Stimulated activated memory B cell treated with anti-CD40 and anti-IgM and Interleukin-4, amounts not matched to agents 10 μg/mL and 1 μg/mL and 100 μg/mL, for 72 hours (primary cell): Measurements from ENCODE around the gene NDUFB6.

Experiments used
- ATAC-seq: fragments of 150-1000 bp; cut with Tn5 transposase; 2 replicates; pipeline ENCODE4 v1.10.0; 2021
- H3K27ac Mint-ChIP-seq: one replicate; pipeline ENCODE4 v1.8.0; 2022; ENCODE audit warnings: mild to moderate bottlenecking, mixed read lengths
- H3K27me3 Mint-ChIP-seq: one replicate; pipeline ENCODE4 v1.8.0; 2022; ENCODE audit warnings: mixed read lengths
- H3K36me3 Mint-ChIP-seq: one replicate; pipeline ENCODE4 v1.8.0; 2022; ENCODE audit warnings: mixed read lengths
- H3K4me1 Mint-ChIP-seq: one replicate; pipeline ENCODE4 v1.8.0; 2022; ENCODE audit warnings: mixed read lengths
- H3K4me3 Mint-ChIP-seq: one replicate; pipeline ENCODE4 v1.8.0; 2022; ENCODE audit warnings: mild to moderate bottlenecking, moderate library complexity, mixed read lengths
- H3K9me3 Mint-ChIP-seq: one replicate; pipeline ENCODE4 v1.8.0; 2022; ENCODE audit warnings: mixed read lengths

NDUFB6 gene

GRCh38 chr9:32579706-32580331, 6.9 kb upstream of the NDUFB6 start:
- Mint-ChIP-seq H3K36me3 (no peaks in the 10 kb centered on the region), H3K4me3 (no peak overlapping the region), H3K9me3 (no peaks in the 10 kb centered on the region), H3K27ac (no peak overlapping the region), H3K27me3 (peaks cover 31% of the 10 kb centered on the region), H3K4me1 (peaks cover 7% of the 10 kb centered on the region)
- ATAC-seq: no peak

GRCh38 chr9:32578976-32579375, 6.0 kb upstream of the NDUFB6 start:
- Mint-ChIP-seq H3K9me3 (no peaks in the 10 kb centered on the region), H3K27me3 (peaks cover 31% of the 10 kb centered on the region), H3K4me3 (no peak overlapping the region), H3K27ac (no peak overlapping the region), H3K4me1 (peaks cover 7% of the 10 kb centered on the region), H3K36me3 (no peaks in the 10 kb centered on the region)
- no peak for ATAC-seq

- H3K27me3 Mint-ChIP-seq: peaks cover 31% of the 10 kb centered on the region
- peaks cover 14% of the 10 kb centered on the region for H3K4me1 Mint-ChIP-seq
- H3K9me3 Mint-ChIP-seq: no peaks in the 10 kb centered on the region
- H3K27ac Mint-ChIP-seq: no peak overlapping the region
- H3K4me3 Mint-ChIP-seq: no peak overlapping the region
- no peak for ATAC-seq
- H3K36me3 Mint-ChIP-seq: no peaks in the 10 kb centered on the region
Observed at GRCh38 chr9:32577316-32577715, 4.4 kb upstream of the NDUFB6 start.

GRCh38 chr9:32574858-32575257, 1.9 kb upstream of the NDUFB6 start:
- Mint-ChIP-seq H3K4me1 (peaks cover 21% of the 10 kb centered on the region), H3K27me3 (peaks cover 18% of the 10 kb centered on the region), H3K4me3 (no peak overlapping the region), H3K36me3 (peaks cover 8% of the 10 kb centered on the region), H3K27ac (no peak overlapping the region), H3K9me3 (no peaks in the 10 kb centered on the region)
- no peak for ATAC-seq

GRCh38 chr9:32573821-32574220, 862 bp upstream of the NDUFB6 start:
- Mint-ChIP-seq H3K4me3 (peak overlapping the region; percentile 99), H3K27ac (peak overlapping the region; percentile 94)
- ATAC-seq: no peak

GRCh38 chr9:32571969-32572899, 725 bp downstream of the NDUFB6 start:
- Mint-ChIP-seq H3K4me3 (peak overlapping the region; percentile 99), H3K9me3 (no peaks in the 10 kb centered on the region), H3K36me3 (peaks cover 21% of the 10 kb centered on the region), H3K27ac (peak overlapping the region; percentile 94), H3K27me3 (no peaks in the 10 kb centered on the region), H3K4me1 (peaks cover 23% of the 10 kb centered on the region)
- peak; percentile 93 for ATAC-seq

More at GRCh38 chr9:32573821-32574220, 862 bp upstream of the NDUFB6 start:
- H3K4me1 Mint-ChIP-seq: peaks cover 23% of the 10 kb centered on the region
- H3K36me3 Mint-ChIP-seq: peaks cover 10% of the 10 kb centered on the region
- peaks cover 11% of the 10 kb centered on the region for H3K27me3 Mint-ChIP-seq
- no peaks in the 10 kb centered on the region for H3K9me3 Mint-ChIP-seq

GRCh38 chr9:32570262-32570661, 2.7 kb downstream of the NDUFB6 start:
- no peak overlapping the region for H3K4me3 Mint-ChIP-seq

GRCh38 chr9:32566770-32567169, 6.2 kb downstream of the NDUFB6 start:
- H3K36me3 Mint-ChIP-seq: peaks cover 45% of the 10 kb centered on the region
- H3K27ac Mint-ChIP-seq: no peak overlapping the region
- no peaks in the 10 kb centered on the region for H3K27me3 Mint-ChIP-seq

More at GRCh38 chr9:32570262-32570661, 2.7 kb downstream of the NDUFB6 start:
- peaks cover 27% of the 10 kb centered on the region for H3K4me1 Mint-ChIP-seq
- no peak overlapping the region for H3K27ac Mint-ChIP-seq
- peaks cover 33% of the 10 kb centered on the region for H3K36me3 Mint-ChIP-seq
- no peak for ATAC-seq
- no peaks in the 10 kb centered on the region for H3K27me3 Mint-ChIP-seq
- H3K9me3 Mint-ChIP-seq: no peaks in the 10 kb centered on the region

GRCh38 chr9:32565967-32566366, 7.0 kb downstream of the NDUFB6 start:
- peak overlapping the region; percentile 28 for H3K27ac Mint-ChIP-seq
- no peak for ATAC-seq
- no peak overlapping the region for H3K4me3 Mint-ChIP-seq
- H3K36me3 Mint-ChIP-seq: peaks cover 49% of the 10 kb centered on the region
- no peaks in the 10 kb centered on the region for H3K27me3 Mint-ChIP-seq
- no peaks in the 10 kb centered on the region for H3K9me3 Mint-ChIP-seq
- peaks cover 31% of the 10 kb centered on the region for H3K4me1 Mint-ChIP-seq

More at GRCh38 chr9:32566770-32567169, 6.2 kb downstream of the NDUFB6 start:
- ATAC-seq: no peak
- H3K4me3 Mint-ChIP-seq: no peak overlapping the region
- peaks cover 25% of the 10 kb centered on the region for H3K4me1 Mint-ChIP-seq
- no peaks in the 10 kb centered on the region for H3K9me3 Mint-ChIP-seq

- no peak for ATAC-seq
- peaks cover 13% of the 10 kb centered on the region for H3K36me3 Mint-ChIP-seq
- H3K9me3 Mint-ChIP-seq: no peaks in the 10 kb centered on the region
- no peaks in the 10 kb centered on the region for H3K27me3 Mint-ChIP-seq
- H3K4me1 Mint-ChIP-seq: peaks cover 31% of the 10 kb centered on the region
- H3K27ac Mint-ChIP-seq: peak overlapping the region; percentile 62
- no peak overlapping the region for H3K4me3 Mint-ChIP-seq
Observed at GRCh38 chr9:32558408-32558934, 14.5 kb downstream of the NDUFB6 start.

GRCh38 chr9:32554591-32554990, 18.4 kb downstream of the NDUFB6 start:
- Mint-ChIP-seq H3K36me3 (peaks cover 6% of the 10 kb centered on the region), H3K4me1 (peaks cover 39% of the 10 kb centered on the region), H3K4me3 (no peak overlapping the region), H3K9me3 (no peaks in the 10 kb centered on the region), H3K27ac (peak overlapping the region; percentile 56), H3K27me3 (no peaks in the 10 kb centered on the region)
- no peak for ATAC-seq

GRCh38 chr9:32554107-32554506, 18.9 kb downstream of the NDUFB6 start:
- Mint-ChIP-seq H3K27ac (peak overlapping the region; percentile 98), H3K4me3 (no peak overlapping the region), H3K27me3 (no peaks in the 10 kb centered on the region), H3K4me1 (peaks cover 36% of the 10 kb centered on the region), H3K9me3 (no peaks in the 10 kb centered on the region), H3K36me3 (peaks cover 4% of the 10 kb centered on the region)
- ATAC-seq: no peak

GRCh38 chr9:32552172-32552872, 20.6 kb downstream of the NDUFB6 start, which contains the start of the genes SMIM27 and TOPORS:
SMIM27 (plus strand) TSS chr9:32552327; CDS start chr9:32552435, 108 bp downstream.
TOPORS (minus strand) TSS chr9:32552586; CDS start chr9:32552436, 150 bp downstream.
- peak; percentile 89 for ATAC-seq

GRCh38 chr9:32551276-32552051, 21.5 kb downstream of the NDUFB6 start:
- Mint-ChIP-seq H3K27me3 (no peaks in the 10 kb centered on the region), H3K36me3 (peaks cover 6% of the 10 kb centered on the region), H3K27ac (peak overlapping the region; percentile 98), H3K4me1 (peaks cover 42% of the 10 kb centered on the region), H3K9me3 (no peaks in the 10 kb centered on the region), H3K4me3 (peak overlapping the region; percentile 94)
- ATAC-seq: peak; percentile 28

More at GRCh38 chr9:32552172-32552872, 20.6 kb downstream of the NDUFB6 start, which contains the start of the genes SMIM27 and TOPORS:
- H3K36me3 Mint-ChIP-seq: peaks cover 6% of the 10 kb centered on the region
- peaks cover 37% of the 10 kb centered on the region for H3K4me1 Mint-ChIP-seq
- H3K27ac Mint-ChIP-seq: peak within 1 kb of the TSS; percentile 98
- H3K27me3 Mint-ChIP-seq: no peaks in the 10 kb centered on the region
- peak within 1 kb of the TSS; percentile 94 for H3K4me3 Mint-ChIP-seq
- no peaks in the 10 kb centered on the region for H3K9me3 Mint-ChIP-seq
